GM21786 (cell line): ENCODE measurements around the gene DAPK3.

ENCODE experiments used
- ATAC-seq: cut with Tn5 transposase; IDR thresholded peaks from one replicate; pipeline ENCODE4 v1.9.1; 2021; ENCODE audit not compliant: unreplicated experiment

The DAPK3 gene

GRCh38 chr19:3919793-3920192 lies 51.1 kb downstream of the DAPK3 start:
- no peak for ATAC-seq

- ATAC-seq = no peak
Measured at GRCh38 chr19:3916033-3916432, 54.9 kb downstream of the DAPK3 start.

DNA sequence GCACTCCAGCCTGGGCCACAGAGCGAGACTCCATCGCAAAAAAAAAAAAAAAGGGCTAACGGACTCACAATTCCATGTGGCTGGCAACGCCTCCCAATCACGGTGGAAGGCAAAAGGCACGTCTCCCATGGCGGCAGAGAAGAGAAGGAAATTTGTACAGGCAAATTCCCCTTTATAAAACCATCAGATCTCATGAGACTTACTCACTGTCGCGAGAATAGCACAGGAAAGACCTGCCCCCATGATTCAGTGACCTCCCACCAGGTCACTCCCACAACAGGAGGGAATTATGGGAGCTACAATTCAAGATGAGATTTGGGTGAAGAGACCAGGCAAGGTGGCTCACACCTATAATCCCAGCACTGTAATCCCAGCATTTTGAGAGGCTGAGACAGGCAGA lies 56.7 kb downstream of the DAPK3 start:
- ATAC-seq = no peak

- no peak for ATAC-seq
Measured at GRCh38 chr19:3910105-3910504, 60.8 kb downstream of the DAPK3 start.
